Measurements from ENCODE around the gene KLHDC3. TPM values are rescaled to one million over a fixed set of nuclear protein-coding genes. Genes with fewer than 3 reads are reported as not detected.

The KLHDC3 gene
- total and polyA plus RNA-seq, 2 of the 13 experiments (the other 11 are each of a cell fraction or from before 2014, with no cell fraction given), result 78.3 to 91.5 TPM

DNA sequence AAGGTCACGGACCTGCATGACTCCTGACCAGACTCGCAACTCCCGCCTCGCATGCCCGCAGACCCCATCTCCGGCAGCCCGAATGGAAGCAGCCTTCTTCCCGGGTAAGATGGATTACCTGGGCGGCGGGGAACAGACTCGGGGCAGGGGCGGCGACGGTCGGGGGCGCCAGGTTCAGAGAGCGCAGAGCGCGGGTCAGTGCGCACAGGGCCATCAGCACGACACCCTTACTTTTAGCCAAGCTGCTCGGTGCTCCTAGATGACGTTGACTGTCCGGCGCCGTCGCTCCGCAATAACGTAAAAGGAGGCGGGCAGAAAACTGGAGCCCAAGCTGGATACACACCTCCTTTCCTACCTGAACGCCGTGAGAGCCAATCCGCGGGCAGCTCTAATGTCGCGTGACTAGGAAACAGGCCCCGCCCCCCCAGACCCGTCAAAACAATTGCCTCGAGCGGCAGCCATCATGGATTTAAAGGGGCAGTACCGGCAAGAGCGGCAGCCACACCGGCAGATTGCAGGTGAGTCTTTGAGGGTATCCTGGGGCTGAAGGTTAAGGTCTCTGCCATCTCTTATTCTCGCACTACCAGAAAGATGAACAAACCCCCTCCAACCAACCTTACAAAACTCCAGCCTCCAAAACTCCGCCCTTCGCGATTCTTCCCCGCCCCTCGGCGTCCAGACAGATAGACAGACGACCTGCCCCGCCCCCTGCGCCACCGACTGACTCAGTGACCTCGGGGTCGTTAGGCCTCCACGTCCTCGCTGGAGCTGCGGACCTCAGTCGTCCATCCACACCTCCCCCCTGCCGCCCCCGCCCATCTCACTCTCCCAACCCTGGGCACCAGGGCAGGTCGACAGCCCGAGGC lies 45.4 kb downstream of the KLHDC3 start, which contains the start of the genes KLC4 and MRPL2 (continued):
- TF ChIP-seq, protein P1, sequence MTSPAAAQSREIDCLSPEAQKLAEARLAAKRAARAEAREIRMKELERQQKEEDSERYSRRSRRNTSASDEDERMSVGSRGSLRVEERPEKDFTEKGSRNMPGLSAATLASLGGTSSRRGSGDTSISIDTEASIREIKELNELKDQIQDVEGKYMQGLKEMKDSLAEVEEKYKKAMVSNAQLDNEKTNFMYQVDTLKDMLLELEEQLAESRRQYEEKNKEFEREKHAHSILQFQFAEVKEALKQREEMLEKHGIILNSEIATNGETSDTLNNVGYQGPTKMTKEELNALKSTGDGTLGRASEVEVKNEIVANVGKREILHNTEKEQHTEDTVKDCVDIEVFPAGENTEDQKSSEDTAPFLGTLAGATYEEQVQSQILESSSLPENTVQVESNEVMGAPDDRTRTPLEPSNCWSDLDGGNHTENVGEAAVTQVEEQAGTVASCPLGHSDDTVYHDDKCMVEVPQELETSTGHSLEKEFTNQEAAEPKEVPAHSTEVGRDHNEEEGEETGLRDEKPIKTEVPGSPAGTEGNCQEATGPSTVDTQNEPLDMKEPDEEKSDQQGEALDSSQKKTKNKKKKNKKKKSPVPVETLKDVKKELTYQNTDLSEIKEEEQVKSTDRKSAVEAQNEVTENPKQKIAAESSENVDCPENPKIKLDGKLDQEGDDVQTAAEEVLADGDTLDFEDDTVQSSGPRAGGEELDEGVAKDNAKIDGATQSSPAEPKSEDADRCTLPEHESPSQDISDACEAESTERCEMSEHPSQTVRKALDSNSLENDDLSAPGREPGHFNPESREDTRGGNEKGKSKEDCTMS (CRISPR knock-in tag; conservative IDR thresholded peaks at IDR 0.05), result no peak
- TF ChIP-seq ZNF44 (CRISPR knock-in tag; IDR thresholded peaks at IDR 0.05) (no peak; the same call in 1 of the 2 replicates), ZSCAN31 (CRISPR knock-in tag; IDR thresholded peaks at IDR 0.05; ENCODE audit: low read depth) (no peak; the same call in 1 of the 2 replicates), ZC3H4 (CRISPR knock-in tag; IDR thresholded peaks at IDR 0.05; ENCODE audit: borderline replicate concordance) (0 out of 2 replicates have a peak, but pooled peaks have one; percentile 16), ZNF335 (CRISPR knock-in tag; IDR thresholded peaks at IDR 0.05) (peak; percentile 82; the same call in 1 of the 2 replicates), ZNF83 (CRISPR knock-in tag; IDR thresholded peaks at IDR 0.05; ENCODE audit: borderline replicate concordance) (no peak), ZNF598 (CRISPR knock-in tag; IDR thresholded peaks at IDR 0.05; ENCODE audit: borderline replicate concordance) (peak; percentile 77), ZNF790 (CRISPR knock-in tag; IDR thresholded peaks at IDR 0.05; ENCODE audit: borderline replicate concordance) (0 out of 2 replicates have a peak, but pooled peaks have one; percentile 4), SNAPC2 (CRISPR knock-in tag; IDR thresholded peaks at IDR 0.05) (no peak), PAX8 (CRISPR knock-in tag; IDR thresholded peaks at IDR 0.05; ENCODE audit: borderline replicate concordance) (no peak), FOXA1 (IDR thresholded peaks at IDR 0.05) (no peak), FOXA1 (CRISPR knock-in tag; IDR thresholded peaks at IDR 0.05) (peak; percentile 55; the same call in 1 of the 2 replicates), ZNF782 (CRISPR knock-in tag; IDR thresholded peaks at IDR 0.05; ENCODE audit: borderline replicate concordance) (0 out of 2 replicates have a peak, but pooled peaks have one; percentile 20), ZFP37 (CRISPR knock-in tag; IDR thresholded peaks at IDR 0.05; ENCODE audit: borderline replicate concordance) (no peak), HNRNPLL (IDR thresholded peaks at IDR 0.05; ENCODE audit: low read depth, low read length, poor library complexity, severe bottlenecking) (peak; percentile 67)
- TF ChIP-seq, protein P2, sequence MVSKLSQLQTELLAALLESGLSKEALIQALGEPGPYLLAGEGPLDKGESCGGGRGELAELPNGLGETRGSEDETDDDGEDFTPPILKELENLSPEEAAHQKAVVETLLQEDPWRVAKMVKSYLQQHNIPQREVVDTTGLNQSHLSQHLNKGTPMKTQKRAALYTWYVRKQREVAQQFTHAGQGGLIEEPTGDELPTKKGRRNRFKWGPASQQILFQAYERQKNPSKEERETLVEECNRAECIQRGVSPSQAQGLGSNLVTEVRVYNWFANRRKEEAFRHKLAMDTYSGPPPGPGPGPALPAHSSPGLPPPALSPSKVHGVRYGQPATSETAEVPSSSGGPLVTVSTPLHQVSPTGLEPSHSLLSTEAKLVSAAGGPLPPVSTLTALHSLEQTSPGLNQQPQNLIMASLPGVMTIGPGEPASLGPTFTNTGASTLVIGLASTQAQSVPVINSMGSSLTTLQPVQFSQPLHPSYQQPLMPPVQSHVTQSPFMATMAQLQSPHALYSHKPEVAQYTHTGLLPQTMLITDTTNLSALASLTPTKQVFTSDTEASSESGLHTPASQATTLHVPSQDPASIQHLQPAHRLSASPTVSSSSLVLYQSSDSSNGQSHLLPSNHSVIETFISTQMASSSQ (IDR thresholded peaks at IDR 0.05; ENCODE audit: low read depth), result no peak; the same call in 1 of the 2 replicates
- TF ChIP-seq, protein P2 (CRISPR knock-in tag; IDR thresholded peaks at IDR 0.05; ENCODE audit: borderline replicate concordance), result peak; percentile 40
- TF ChIP-seq, protein P3, sequence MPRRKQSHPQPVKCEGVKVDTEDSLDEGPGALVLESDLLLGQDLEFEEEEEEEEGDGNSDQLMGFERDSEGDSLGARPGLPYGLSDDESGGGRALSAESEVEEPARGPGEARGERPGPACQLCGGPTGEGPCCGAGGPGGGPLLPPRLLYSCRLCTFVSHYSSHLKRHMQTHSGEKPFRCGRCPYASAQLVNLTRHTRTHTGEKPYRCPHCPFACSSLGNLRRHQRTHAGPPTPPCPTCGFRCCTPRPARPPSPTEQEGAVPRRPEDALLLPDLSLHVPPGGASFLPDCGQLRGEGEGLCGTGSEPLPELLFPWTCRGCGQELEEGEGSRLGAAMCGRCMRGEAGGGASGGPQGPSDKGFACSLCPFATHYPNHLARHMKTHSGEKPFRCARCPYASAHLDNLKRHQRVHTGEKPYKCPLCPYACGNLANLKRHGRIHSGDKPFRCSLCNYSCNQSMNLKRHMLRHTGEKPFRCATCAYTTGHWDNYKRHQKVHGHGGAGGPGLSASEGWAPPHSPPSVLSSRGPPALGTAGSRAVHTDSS (CRISPR knock-in tag; conservative IDR thresholded peaks at IDR 0.05), result no peak
